Measurements from ENCODE around the gene EMX1.

DNA sequence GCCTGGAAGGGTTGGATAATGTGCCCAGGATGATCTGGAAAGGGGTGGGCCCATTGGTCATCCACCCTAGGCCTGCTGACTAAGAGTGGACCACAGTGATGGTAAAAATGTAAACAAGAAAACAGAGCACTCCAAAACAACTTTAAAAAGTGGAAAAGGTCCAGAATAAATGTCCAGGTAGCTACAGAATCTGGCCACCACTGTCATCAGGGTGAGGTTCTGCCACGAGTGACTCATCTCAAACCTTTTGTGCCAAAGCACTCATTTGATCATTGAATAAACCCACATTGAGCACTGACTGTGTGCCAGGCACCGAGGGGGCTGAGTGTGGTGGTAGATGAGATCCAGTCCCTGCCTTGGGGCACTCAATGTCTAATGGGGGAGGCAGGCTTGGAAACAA lies 64.9 kb downstream of the EMX1 start:
- TF ChIP-seq, protein P1, sequence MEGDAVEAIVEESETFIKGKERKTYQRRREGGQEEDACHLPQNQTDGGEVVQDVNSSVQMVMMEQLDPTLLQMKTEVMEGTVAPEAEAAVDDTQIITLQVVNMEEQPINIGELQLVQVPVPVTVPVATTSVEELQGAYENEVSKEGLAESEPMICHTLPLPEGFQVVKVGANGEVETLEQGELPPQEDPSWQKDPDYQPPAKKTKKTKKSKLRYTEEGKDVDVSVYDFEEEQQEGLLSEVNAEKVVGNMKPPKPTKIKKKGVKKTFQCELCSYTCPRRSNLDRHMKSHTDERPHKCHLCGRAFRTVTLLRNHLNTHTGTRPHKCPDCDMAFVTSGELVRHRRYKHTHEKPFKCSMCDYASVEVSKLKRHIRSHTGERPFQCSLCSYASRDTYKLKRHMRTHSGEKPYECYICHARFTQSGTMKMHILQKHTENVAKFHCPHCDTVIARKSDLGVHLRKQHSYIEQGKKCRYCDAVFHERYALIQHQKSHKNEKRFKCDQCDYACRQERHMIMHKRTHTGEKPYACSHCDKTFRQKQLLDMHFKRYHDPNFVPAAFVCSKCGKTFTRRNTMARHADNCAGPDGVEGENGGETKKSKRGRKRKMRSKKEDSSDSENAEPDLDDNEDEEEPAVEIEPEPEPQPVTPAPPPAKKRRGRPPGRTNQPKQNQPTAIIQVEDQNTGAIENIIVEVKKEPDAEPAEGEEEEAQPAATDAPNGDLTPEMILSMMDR (IDR thresholded peaks at IDR 0.05): no peak
- TF ChIP-seq POLR2A (IDR thresholded peaks at IDR 0.05; ENCODE audit: low read depth) (no peak), POLR2AphosphoS5 (IDR thresholded peaks at IDR 0.05) (no peak)

Data from esophagus muscularis mucosa (tissue), 3 donors.